ENCODE data around the gene KLHL25. TPM values are rescaled to one million over a fixed set of nuclear protein-coding genes. Genes with fewer than 3 reads are reported as not detected.

Gene KLHL25
- total and polyA plus RNA-seq, 8 donors, result 1.2 to 36.2 (median 5.8) TPM

- TF ChIP-seq EP300 (IDR thresholded peaks at IDR 0.05) (no peak), POLR2AphosphoS5 (IDR thresholded peaks at IDR 0.05) (no peak), POLR2A (IDR thresholded peaks at IDR 0.05) (no peak)
- TF ChIP-seq, protein P1, sequence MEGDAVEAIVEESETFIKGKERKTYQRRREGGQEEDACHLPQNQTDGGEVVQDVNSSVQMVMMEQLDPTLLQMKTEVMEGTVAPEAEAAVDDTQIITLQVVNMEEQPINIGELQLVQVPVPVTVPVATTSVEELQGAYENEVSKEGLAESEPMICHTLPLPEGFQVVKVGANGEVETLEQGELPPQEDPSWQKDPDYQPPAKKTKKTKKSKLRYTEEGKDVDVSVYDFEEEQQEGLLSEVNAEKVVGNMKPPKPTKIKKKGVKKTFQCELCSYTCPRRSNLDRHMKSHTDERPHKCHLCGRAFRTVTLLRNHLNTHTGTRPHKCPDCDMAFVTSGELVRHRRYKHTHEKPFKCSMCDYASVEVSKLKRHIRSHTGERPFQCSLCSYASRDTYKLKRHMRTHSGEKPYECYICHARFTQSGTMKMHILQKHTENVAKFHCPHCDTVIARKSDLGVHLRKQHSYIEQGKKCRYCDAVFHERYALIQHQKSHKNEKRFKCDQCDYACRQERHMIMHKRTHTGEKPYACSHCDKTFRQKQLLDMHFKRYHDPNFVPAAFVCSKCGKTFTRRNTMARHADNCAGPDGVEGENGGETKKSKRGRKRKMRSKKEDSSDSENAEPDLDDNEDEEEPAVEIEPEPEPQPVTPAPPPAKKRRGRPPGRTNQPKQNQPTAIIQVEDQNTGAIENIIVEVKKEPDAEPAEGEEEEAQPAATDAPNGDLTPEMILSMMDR (IDR thresholded peaks at IDR 0.05), result no peak
- intact Hi-C loops (cut with DNase I; ENCODE audit: low total_unique reads), result no loop called here
- no peaks in the 10 kb centered on the region for H3K9me3 ChIP-seq
- H3K27me3 ChIP-seq, result no peaks in the 10 kb centered on the region
- 59 to 73% (median 70%) methylated on average over 3 of the region's 3 CpGs for WGBS, 5 donors
- no peak for DNase-seq
- peak overlapping the region in 1 of 5 donors; percentile 6 for H3K27ac ChIP-seq
- no peaks in the 10 kb centered on the region for H3K4me1 ChIP-seq
- no peak overlapping the region for H3K4me3 ChIP-seq
- H3K36me3 ChIP-seq, result peaks cover 52 to 100% (median 100%) of the 10 kb centered on the region in 4 donors
Measured at GRCh38 chr15:85716261-85716660, 78.5 kb downstream of the KLHL25 start.

DNA sequence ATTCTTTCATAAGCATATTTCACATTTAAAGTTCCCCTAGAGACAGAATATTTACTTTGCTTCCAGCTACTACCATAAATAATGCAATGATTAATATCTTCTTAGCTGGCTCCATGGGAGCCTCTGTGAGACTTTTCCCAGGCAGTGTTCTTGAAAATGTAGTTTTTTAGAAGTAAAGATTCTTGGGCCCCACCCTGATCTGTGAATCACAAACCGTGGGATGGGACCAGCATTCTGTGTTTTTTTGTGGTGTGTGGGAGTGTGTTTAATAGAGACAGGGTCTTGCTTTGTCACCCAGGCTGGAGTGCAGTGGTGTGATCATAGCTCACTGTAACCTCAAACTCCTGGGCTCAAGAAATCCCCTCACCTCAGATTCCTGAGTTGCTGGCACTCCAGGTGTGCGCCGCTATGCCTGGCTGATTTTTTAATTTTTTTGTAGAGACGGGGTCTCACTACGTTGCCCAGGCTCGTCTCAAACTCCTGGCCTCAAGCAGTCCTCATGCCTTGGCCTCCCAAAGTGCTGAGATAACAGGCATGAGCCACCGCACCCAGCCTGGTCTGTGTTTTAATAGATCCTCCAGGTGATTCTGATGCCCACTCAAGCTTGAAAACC lies 83.0 kb downstream of the KLHL25 start:
- TF ChIP-seq EP300 (IDR thresholded peaks at IDR 0.05), result no peak
- TF ChIP-seq POLR2A (IDR thresholded peaks at IDR 0.05), result no peak
- TF ChIP-seq, protein P1 (IDR thresholded peaks at IDR 0.05), result no peak
- no peak for TF ChIP-seq POLR2AphosphoS5 (IDR thresholded peaks at IDR 0.05)
- Histone ChIP-seq H3K4me1 (peaks cover 17 to 35% (median 27%) of the 10 kb centered on the region in 4 donors), H3K9me3 (no peaks in the 10 kb centered on the region), H3K4me3 (no peak overlapping the region), H3K27ac (no peak overlapping the region), H3K27me3 (no peaks in the 10 kb centered on the region), H3K36me3 (peaks cover 31 to 85% (median 80%) of the 10 kb centered on the region in 4 donors)
- WGBS, 5 donors, result 87 to 94% (median 91%) methylated on average over 7 of the region's 7 CpGs
- intact Hi-C loops (cut with DNase I; ENCODE audit: low total_unique reads), result no loop called here
- DNase-seq, result no peak

DNA sequence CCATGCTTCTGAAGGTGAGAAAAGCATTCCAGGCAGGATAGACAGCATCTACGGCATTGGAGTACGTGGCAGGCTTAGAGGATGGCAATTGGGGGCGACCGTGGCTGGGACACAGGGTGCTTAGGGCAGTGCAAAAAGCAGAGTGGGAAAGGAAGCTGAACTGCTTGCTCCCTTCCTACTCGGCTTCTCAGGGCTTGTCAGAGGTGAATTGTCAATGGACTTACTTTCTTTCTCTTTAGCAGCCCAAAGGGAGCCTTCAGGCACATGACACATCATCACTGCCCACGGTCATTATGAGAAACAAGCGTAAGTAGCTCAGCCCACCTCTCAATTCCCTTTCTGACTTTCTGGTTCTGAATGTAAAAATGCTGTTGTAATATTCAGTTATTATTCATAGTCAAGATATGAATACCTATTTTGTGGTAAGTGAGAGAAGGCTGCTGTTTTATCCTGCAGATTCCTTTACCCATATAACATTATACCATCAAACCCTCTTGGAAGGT lies 84.3 kb downstream of the KLHL25 start:
- Histone ChIP-seq H3K27ac (peak overlapping the region in 3 of 5 donors; percentile 9 to 88 (median 22)), H3K9me3 (no peaks in the 10 kb centered on the region), H3K36me3 (peaks cover 22 to 72% (median 67%) of the 10 kb centered on the region in 4 donors), H3K4me1 (peaks cover 28 to 48% (median 40%) of the 10 kb centered on the region in 4 donors), H3K4me3 (no peak overlapping the region), H3K27me3 (no peaks in the 10 kb centered on the region)
- intact Hi-C loops (cut with DNase I; ENCODE audit: low total_unique reads), result no loop called here
- no peak for DNase-seq
- TF ChIP-seq POLR2AphosphoS5 (IDR thresholded peaks at IDR 0.05), result no peak
- TF ChIP-seq, protein P1 (IDR thresholded peaks at IDR 0.05), result no peak
- no peak for TF ChIP-seq EP300 (IDR thresholded peaks at IDR 0.05)
- no peak for TF ChIP-seq POLR2A (IDR thresholded peaks at IDR 0.05)
- 86 to 98% (median 95%) methylated on average over 7 of the region's 7 CpGs for WGBS, 5 donors

Small RNAs within 50 kb of the gene (small RNA-seq; reads per million reads assigned to genes)
- gene AC021739.1 (0 reads per million in 4 donors), gene MIR1276 (0.10 to 0.98 (median 0.49) reads per million in 4 donors), gene MIR548AP (0 reads per million in 4 donors), gene RNU6-231P (0 reads per million in 4 donors)

Data from stomach (tissue), 9 donors.